Bronchial smooth muscle cell (primary cell): ENCODE data around the gene NINL. TPM values are rescaled to one million over a fixed set of nuclear protein-coding genes. Genes with fewer than 3 reads are reported as not detected.

ENCODE experiments used
- total RNA-seq: library from RNA; depleted of rRNA; stranded (reverse); fragments of >200 nt; gene quantifications from 2 replicates; pipeline ENCODE4 v1.2.1, GENCODE V29; 2014

The NINL gene
- total RNA-seq, result 15.3 and 17.0 TPM in 2 replicates

DNA sequence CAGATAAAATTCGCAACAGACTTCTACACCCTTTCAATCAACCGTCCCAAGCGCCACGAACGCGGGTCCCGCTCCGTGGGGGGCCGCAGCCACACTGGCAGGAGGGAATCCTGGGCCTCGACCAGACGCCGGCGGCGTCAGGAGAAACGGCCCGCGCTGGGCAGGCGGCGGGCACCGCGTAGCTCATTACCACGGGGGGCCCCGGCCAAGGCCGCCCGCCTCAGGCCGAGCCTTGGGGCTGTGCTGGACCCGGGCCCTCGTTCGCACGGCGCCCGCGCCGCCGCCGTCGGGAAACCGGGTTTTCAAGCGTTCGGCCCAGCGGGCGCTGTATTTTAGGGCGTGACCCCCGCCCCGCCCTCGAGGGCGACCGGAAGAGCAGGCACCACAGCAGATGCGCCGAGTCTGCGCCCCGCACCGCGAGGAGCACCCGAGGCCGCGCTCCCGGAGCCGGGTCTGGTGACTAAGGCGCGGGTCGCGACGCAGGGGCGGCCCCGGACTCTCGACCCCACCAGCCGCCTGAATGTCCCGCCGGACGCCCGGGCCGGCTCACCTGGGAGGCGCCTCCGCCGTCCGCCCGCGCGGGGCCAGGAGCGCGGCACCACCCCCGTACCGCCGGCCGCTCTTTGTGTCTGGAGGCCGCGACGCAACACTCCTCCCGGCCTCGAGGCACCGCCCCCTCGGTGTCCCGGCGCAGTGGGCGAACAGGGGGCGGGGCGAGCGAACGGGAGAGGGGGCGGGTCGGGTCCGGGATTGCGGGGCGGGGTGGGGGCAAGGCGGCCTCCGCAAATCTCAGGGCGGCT, at the start of gene NINL:
Gene NINL, minus strand, starts transcription at position 627 of the 800 bp plus-strand sequence. CDS start 58,944 bp downstream, outside the sequence.

DNA sequence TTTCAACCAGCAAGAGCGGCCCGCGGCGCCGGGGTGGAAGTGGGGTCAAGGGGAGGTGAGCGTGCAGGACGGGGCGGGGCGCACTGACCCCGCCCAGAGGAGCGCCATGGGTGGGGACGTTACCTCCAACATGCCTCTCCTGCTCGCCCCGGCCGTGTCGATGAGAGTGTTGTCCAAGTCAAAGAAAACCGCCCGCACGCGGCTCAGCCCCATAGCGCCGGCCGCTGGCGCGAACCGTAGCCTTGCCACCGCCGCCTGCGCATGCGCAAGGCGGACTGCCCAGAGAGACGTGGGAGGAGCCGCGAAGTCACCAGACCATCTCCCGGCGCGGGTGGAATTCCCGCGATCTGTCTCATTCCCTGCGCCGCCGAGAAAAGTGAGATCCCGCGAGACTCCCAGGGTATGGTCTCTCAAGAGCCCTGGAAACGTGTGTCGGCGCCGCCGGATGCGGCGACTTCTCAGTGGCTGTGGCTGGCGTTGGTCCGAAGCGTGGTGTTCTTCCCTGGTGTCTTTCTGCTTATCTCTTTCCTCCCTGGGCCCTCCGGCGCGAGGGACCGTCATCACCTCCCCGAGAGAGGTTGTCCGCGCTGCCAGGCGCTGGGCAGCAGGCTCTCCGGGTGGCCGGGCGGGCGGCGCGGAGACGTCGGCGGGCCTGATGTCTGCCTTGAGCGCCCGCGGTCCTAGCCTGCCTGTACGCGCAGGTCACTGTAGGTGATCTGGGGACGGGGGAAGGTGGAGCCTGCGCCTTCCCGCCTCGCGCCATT, 38.6 kb upstream of the NINL start, which contains the start of gene NANP:
Gene NANP, minus strand, starts transcription at position 279 of the 764 bp plus-strand sequence. Its CDS starts 66 bp downstream, at position 213.

DNA sequence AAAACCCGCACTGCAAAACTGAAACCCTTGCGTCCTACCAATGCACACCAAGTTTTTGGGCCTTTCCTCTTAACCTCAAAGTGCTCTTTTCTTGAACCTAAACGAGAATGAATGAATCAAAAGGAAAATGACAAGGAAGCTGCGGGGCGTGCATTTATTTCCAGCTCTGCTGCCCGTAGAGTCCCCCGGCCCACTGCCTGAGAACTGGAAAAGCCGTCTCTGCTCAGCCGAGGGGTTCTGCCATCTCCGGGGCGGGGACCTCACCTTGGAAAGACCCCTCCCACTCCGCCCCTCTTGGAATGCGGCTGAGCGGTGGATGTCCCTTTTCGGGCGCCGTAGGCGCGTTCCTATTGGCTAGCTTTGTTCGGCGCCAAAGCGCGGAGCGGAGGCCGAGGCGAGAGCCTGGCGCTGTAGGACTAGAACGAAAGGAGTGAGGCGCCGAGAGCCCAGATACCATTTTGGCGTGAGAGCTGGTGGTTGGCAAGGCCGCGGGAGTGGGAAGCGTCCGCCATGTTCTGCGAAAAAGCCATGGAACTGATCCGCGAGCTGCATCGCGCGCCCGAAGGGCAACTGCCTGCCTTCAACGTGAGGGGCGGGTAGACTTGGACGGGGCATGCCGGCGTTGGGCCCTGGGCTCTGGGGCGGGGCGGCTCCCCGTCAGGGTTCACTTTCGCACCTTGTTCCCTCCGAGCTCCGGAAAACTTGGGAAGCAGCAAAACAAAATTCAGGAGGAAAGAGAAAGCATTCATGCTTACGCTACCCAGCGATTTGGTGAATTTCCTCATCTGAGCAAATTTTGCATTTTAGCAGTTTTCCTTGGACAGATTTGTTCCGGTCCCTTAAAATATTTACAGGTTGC, 177.8 kb downstream of the NINL start, which contains the start of gene GINS1:
Gene GINS1, plus strand, starts transcription at position 363 of the 859 bp plus-strand sequence. Its CDS starts 148 bp downstream, at position 511.

Other genes starting within 250 kb of the NINL start
- gene ABHD12, start 194.7 kb downstream of the NINL start, total RNA-seq, result 45.1 and 46.3 TPM in 2 replicates
- 0.52 and 1.6 TPM in 2 replicates for gene GINS1, start 177.9 kb downstream of the NINL start, total RNA-seq
- gene NANP, start 38.5 kb upstream of the NINL start, total RNA-seq, result 6.8 and 7.0 TPM in 2 replicates
- 16.4 and 22.0 TPM in 2 replicates for gene ZNF337, start 111.3 kb upstream of the NINL start, total RNA-seq